ENCODE measurements around the gene MYLK.

Gene MYLK

DNA sequence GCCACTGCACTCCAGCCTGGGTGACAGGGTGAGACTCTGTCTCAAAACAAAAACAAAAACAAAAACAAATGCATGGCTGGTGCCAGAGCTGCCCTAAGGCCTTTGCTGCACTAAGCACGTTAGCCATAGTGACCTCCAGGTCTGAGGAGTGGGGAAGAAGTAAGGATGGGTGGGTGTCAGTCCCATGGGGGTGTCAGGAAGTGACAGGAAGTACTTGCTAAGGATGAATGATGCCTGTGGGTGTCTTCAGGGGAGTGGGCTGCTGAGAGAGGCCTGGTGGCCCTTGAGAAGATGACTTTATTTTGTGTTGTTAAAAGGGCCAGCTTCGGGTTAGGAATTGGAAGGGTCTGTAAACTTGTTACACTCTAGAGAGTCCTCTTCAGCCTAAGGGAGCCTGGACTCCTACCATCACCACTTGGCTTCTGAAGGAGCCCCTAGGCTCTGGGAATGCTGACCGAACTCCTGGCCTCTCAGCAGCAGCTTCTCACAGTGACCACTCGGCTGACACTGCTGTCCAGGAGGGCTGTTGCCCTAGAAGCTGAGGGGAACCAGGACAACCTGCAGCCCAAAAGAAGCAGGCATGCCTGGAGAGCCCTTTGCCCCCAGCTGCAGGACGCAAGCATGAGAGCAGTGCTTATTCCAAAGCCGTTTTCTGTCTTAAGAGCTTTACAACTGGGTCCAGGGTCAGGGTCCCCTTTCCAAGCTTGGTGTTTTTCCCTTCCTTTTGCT, 116.4 kb downstream of the MYLK start:
- DNase-seq = no peak

GRCh38 chr3:123767009-123767372, 117.1 kb downstream of the MYLK start:
- no peak for DNase-seq

DNA sequence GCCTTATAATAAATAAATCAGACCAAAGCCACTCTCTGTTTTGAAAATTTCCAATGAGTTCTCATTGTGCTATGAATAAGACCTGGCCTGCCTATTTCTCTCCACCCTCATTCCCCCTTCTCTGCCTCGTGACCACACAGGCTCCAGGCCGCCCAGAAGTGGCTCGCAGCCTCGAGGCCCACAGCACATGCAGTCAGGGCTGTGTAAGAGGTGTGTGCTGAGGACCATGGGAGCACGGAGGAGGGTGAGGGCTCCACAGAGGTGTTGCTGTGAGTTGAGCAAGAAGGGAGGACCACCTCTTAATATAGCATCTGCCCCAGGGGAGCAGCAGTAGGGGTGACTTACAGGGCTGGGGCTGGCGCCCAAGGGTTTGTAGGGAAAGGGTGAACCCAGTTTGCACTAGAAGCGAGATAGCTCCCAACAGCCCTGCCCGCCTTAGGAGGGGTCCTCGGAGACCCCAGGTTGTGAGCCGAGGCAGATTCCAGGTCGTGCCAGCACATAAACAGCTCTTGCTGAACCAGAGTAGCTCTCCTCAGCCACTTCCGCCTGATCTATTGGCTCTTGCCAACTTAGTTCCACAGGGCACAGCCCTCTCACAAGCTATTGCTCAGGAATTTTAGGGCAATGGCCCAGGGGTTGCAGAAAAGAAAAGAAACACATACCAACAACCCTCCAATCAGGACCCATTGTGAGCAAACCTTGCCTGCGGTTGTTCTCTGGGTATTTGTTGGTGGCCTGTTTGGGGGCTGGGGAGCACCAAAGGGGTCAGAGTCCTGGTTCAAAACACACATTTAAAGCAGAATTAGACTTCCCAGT, 117.7 kb downstream of the MYLK start:
- DNase-seq = no peak

DNA sequence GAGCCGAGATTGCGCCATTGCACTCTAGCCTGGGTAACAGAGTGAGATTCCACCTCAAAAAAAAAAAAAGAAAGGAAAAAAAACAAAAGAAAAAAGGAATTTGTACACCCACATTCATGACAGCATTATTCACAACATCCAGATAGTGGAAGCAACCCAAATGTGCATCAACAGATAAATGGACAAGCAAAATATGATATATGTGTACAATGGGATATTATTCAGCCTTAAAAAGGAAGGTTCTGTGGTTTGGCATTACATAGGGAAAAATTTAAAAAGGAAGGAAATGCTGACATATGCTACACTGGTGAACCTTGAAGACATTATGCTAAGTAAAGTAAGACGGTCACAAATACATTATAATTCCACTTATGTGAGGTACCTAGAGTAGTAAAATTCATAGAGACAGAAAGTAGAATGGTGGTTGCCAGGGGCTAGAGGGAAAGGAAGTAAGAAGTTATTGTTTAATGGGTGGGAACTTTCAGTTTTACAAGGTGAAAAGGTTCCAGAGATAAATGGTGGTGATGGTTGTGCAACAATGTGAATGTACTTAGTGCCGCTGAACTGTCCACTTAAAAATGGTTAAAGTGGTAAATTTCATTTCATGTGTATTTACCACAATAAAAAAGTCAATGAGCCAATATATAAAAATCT, 118.5 kb downstream of the MYLK start:
- no peak for DNase-seq

GRCh38 chr3:123764647-123765046, 119.5 kb downstream of the MYLK start:
- DNase-seq = no peak

DNA sequence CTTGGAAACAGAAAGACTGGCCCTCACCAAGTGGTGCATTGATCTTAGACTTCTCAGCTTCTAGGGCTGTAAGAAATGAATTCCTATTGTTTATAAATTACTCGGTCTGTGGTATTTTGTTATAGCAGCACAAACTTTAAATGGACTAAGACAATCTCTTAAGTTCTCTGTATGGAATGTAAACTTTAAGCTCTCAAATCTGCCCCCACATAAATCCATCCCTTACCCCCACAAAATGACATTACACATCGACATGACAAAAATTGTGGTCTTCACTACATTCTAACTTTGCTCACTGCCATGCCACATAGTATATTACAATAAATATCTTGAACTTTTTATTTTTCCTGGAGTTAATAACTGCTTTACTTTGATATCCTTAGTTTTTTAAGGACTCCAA, 121.3 kb downstream of the MYLK start:
- no peak for DNase-seq

DNA sequence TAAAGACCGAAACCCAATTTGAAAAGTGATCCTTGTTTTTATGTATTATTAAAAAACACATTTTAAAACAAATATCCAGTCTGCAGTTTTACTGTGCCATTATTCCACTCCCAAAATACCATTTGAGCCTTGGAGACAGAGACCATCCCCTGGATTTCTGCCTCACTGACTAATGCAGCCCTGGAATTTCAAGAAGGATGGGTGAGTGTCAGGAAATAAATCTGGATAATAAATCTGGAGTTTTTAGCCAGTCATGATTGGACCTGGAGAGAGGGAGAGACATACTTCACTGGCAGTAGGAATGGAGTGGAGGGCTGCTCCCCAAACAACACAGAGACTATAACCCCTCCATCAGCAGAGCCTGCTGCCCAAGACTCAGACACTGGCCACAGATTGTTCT, 123.3 kb downstream of the MYLK start:
- DNase-seq = no peak

GRCh38 chr3:123759871-123760270, 124.3 kb downstream of the MYLK start:
- no peak for DNase-seq

- no peak for DNase-seq
These were observed 124.8 kb downstream of the MYLK start for GRCh38 chr3:123759311-123759710.

- peak; percentile 7 for DNase-seq
These were observed 126.0 kb downstream of the MYLK start for GRCh38 chr3:123758081-123758564.

- peak; percentile 56 for DNase-seq
These were observed 126.7 kb downstream of the MYLK start for GRCh38 chr3:123757281-123757940.

GRCh38 chr3:123755501-123755900, 128.6 kb downstream of the MYLK start:
- peak; percentile 6 for DNase-seq

DNA sequence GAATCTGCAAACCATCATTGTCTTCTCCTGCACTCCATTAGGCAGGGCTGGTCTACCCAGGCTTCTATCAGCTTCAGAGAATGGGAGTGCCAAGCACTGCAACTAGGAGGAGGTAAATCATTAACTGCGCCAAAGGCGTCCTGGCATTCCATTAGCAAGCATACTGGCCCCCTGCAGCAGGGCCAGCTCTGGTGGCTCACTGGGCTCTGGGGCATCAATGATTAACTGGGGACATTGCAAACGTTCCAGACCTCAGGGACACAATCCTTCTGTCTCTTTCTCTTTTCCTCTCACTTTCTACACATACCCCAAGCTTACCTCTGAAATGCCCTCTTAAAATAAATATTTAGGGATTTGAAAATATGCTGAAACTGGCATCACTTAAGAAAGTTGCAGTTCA, 129.0 kb downstream of the MYLK start:
- DNase-seq = peak; percentile 90

DNA sequence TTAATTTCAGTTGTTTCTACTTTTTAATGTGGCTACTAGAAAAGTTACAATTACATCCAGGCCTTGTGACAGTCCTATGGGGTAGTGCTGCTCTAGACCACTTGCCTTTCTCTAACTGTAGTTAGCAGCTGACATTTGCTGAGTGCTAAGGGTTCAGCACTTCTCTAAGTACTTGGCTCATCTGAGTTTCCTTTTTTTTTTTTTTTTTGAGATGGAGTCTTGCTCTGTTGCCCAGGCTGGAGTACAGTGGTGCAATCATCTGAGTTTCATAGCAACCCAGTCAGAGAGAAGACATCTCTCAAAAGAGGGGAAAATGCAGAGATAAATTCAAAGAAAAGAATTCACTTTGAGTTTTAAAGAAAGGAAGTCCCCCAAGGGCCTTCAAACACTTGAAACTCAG, 130.8 kb downstream of the MYLK start:
- no peak for DNase-seq

DNA sequence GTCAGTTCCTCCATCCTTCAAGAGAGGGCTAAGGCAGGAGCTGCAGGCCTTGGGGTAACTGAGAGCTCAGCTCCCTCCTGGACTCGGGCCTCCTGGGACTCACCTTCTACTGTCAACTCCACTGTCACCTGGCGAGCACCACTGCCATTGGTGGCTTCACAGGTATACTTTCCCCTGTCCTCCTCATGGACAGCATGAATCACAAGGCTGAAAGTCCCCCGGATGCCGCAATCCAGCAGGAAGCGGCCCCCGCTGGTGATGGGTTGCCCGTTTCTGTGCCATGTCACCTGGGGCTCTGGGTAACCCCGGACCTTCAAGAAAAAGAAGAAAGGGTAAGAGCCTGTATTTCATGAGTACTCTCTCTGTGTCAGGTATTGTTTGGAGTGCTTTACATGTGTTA, 131.9 kb downstream of the MYLK start:
- no peak for DNase-seq

GRCh38 chr3:123751433-123751832, 132.7 kb downstream of the MYLK start:
- no peak for DNase-seq

- peak; percentile 2 for DNase-seq
These were observed 133.3 kb downstream of the MYLK start for GRCh38 chr3:123750659-123751420.

DNA sequence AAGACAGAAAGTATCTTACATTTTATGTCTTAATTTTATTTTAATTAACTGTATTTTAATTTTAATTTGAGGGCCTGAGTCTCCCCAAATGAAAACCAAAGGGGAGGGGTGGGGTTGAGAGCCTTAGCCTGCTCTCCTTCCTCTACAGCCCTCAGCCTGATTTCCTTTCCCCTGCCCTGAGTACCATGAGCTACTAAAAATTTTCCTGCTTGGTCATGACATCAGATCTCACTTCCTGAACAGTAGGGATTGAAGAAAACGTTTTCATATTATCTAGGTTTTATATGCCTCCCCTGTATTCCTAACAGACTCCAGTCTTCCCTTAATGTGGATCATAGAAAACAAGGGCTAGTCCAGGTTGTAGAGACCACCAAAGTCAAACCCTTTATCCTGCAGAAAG, 133.9 kb downstream of the MYLK start:
- DNase-seq = no peak

DNA sequence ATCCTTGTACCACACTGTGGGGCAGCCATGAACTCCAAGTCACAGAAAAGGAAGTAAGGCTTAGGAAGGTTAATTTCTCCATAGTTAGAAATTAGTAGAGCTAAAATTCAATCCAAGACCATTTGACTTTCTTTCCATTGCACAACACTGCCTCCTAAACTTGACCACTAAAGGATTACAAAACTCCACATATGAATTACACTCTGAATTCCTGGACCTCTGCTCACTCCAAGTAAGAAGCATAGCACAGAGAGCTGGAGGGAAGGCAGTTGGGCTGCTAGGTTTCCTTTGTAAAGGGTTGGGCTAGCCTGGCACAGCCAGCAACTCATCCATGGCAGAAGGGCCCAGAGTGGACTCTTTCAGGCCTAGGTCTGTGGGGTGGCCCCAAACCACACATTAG, 134.4 kb downstream of the MYLK start:
- no peak for DNase-seq

GRCh38 chr3:123745184-123745855, 138.8 kb downstream of the MYLK start:
- DNase-seq = peak; percentile 4

GRCh38 chr3:123744064-123744463, 140.1 kb downstream of the MYLK start:
- DNase-seq = no peak

DNA sequence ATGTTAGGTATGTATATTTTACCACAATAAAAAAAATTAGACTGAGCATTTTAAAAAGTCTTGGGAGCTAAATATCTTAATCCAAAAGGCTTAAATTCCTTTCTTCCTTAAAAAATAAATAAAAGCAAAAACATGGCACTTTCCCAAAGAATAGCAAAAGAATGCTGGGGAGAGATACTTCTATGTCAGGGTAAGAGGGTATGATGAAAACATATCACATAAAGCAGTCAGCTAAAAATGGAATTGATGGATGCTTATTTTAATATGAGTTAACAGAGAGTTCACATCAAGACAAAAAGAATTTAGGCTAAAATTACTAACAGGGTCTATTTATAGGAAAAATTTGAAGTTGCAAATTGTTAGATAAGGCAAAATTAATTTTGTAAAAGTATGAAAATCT, 141.0 kb downstream of the MYLK start:
- DNase-seq = no peak
